GM13976 (cell line): ENCODE measurements around the gene RAB34.
A peak's percentile ranks its signal among the peaks of the same experiment; 100 is the strongest.

ENCODE experiments used
- DNase-seq: peaks from one replicate; pipeline ENCODE4 v3.0.0; 2012; ENCODE audit warnings: low spot score
- CTCF ChIP-seq: IDR thresholded peaks from 2 replicates; pipeline ENCODE4 v1.5.1; 2012; ENCODE audit warnings: borderline replicate concordance, mild to moderate bottlenecking; ENCODE audit not compliant: insufficient read depth; ENCODE audit errors: extremely low read depth, missing control alignments, control extremely low read depth
- in situ Hi-C: fragments of 300-500 bp; cut with MboI; formaldehyde crosslinking; loops from one replicate; pipeline ENCODE4 v1.12.0; 2022; ENCODE audit warnings: low sequenced_read_pairs, mixed read lengths, inconsistent platforms; ENCODE audit not compliant: unreplicated experiment

The RAB34 gene

GRCh38 chr17:28746611-28747050, 29.0 kb upstream of the RAB34 start:
- TF ChIP-seq CTCF = no peak
- no peak for DNase-seq
- in situ Hi-C loops = loop anchor here (25.0 kb wide), 1 partner anchor 366 kb away; no protein-coding TSS in a partner anchor

GRCh38 chr17:28745786-28746411, 28.2 kb upstream of the RAB34 start:
- no peak for TF ChIP-seq CTCF
- in situ Hi-C loops = loop anchor here (25.0 kb wide), 1 partner anchor 366 kb away; no protein-coding TSS in a partner anchor
- no peak for DNase-seq

DNA sequence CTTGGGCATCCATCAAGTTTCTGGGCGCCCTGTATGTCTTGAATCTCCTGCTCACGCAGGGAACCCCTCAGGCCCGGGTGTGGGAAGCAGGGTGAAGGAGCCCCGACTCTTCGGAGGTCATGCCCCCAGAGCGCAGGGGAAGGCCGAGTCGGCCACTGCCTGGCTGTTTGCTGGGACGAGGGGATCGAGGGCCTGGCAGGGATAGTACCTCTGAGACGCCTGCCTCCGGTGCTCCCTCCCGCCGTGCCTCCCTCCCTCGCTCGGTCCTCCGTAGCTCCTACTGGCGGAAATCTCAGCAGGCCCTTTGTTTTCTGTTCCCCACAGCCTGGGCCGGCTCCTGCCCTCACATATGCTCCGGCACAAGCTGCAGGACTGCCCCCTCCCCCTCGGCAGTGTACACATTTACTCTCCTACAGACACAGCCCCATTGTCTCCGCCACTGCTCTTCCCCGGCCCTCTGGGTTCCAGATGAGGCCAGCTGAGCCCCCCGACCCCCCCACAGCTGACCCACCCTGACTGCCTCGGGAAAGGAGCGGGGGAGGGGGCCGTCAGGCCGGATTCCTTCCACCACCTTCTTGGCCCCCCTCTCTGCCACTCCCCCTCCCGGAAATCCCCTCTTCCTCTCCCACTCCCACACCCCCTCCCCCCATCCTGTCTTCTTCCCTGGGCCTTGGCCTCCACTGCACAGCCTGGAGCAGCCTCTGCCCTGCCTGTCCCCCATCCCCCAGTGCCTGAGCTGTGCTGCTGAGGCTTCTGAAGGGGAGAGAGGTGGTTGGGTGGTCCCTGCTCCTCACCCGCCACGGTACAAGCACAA, 27.5 kb upstream of the RAB34 start:
- in situ Hi-C loops = loop anchor here (25.0 kb wide), 1 partner anchor 367 kb away; no protein-coding TSS in a partner anchor
- no peak for TF ChIP-seq CTCF
- no peak for DNase-seq

GRCh38 chr17:28744104-28744971, 26.7 kb upstream of the RAB34 start:
- TF ChIP-seq CTCF = no peak
- peak; percentile 81 for DNase-seq
- in situ Hi-C loops = loop anchor here (25.0 kb wide), 1 partner anchor 368 kb away; no protein-coding TSS in a partner anchor

DNA sequence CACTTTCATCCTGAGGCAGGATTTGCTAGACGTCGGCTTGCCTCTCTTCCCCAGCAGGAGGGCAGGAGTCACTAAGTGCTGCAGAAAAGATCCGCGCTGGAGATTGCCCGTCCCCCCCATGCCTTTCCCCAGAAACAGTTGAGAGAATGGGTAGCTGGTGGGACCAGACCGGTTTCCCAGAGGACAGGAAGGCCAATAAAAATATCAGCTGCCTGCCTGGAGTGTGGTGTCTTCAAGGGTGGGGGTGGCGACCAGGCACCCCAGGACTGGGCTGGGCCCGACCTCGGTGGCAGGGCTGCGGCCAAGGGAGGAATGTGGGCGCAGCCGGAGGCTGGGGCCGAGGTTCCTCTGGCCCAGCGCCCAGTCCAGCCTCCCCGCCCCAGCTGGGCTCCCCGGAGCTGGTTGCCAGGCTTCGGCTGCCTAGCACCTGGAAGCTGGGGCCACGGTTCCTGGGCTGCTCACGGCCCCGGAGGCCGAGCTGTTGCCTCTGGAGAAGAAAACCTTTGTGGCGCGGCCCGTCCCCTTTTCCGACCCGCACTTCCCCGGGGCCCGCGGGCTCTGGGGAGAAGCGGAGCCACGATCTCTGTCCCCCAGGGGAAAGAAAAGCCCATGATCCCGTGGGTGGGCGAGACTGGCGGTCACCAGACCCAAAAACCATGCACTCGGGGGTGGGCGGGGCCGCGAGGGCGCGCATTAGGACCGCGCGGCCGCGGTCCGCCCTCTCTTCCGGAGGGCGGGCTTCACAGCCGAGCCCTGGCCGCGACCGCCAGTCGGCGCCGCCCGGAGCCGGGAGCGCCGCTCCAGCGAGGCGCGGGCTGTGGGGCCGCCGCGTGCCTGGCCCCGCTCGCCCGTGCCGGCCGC, 25.8 kb upstream of the RAB34 start, which contains the start of gene TRAF4:
TSS of gene TRAF4 (plus strand) at position 769 of the 861 bp plus-strand sequence. CDS start 102 bp downstream, outside the sequence.
- DNase-seq = peak; percentile 90
- TF ChIP-seq CTCF = peak; percentile 32
- in situ Hi-C loops = loop anchor here (25.0 kb wide), 1 partner anchor 369 kb away; no protein-coding TSS in a partner anchor
